ENCODE measurements around the gene PTPRM.

DNA sequence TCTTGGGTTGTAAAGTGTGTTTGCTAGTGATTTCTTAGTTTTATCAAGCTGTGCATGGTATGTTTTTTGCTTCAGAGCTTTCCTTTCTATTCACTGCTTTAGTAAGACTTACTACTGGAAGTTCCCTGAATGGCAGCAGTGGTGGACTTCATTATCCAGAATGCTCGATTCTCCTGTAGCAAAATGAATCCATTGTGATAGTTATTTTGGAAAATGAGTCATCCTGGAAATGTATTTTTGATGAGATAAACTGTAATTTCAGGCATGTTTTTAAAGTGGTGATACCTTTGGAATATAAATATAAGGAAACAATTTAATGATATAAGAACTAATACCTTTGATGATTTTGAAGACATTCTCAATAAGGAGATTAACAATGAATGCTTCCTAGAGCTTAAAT is 387.1 kb downstream of the PTPRM start:
- no peak for TF ChIP-seq CTCF (IDR thresholded peaks at IDR 0.05; ENCODE audit: low read depth, low read length, missing input control)
- TF ChIP-seq MAX (IDR thresholded peaks at IDR 0.05), result no peak
- no peak for TF ChIP-seq RAD21 (IDR thresholded peaks at IDR 0.05)
- TF ChIP-seq ATF3 (IDR thresholded peaks at IDR 0.05), result no peak
- TF ChIP-seq FOXA1 (IDR thresholded peaks at IDR 0.05), result no peak
- TF ChIP-seq, protein P1, sequence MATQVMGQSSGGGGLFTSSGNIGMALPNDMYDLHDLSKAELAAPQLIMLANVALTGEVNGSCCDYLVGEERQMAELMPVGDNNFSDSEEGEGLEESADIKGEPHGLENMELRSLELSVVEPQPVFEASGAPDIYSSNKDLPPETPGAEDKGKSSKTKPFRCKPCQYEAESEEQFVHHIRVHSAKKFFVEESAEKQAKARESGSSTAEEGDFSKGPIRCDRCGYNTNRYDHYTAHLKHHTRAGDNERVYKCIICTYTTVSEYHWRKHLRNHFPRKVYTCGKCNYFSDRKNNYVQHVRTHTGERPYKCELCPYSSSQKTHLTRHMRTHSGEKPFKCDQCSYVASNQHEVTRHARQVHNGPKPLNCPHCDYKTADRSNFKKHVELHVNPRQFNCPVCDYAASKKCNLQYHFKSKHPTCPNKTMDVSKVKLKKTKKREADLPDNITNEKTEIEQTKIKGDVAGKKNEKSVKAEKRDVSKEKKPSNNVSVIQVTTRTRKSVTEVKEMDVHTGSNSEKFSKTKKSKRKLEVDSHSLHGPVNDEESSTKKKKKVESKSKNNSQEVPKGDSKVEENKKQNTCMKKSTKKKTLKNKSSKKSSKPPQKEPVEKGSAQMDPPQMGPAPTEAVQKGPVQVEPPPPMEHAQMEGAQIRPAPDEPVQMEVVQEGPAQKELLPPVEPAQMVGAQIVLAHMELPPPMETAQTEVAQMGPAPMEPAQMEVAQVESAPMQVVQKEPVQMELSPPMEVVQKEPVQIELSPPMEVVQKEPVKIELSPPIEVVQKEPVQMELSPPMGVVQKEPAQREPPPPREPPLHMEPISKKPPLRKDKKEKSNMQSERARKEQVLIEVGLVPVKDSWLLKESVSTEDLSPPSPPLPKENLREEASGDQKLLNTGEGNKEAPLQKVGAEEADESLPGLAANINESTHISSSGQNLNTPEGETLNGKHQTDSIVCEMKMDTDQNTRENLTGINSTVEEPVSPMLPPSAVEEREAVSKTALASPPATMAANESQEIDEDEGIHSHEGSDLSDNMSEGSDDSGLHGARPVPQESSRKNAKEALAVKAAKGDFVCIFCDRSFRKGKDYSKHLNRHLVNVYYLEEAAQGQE (IDR thresholded peaks at IDR 0.05), result no peak
